NCI-H146 (cell line): ENCODE results near the gene ADIPOR2.
"Not testable (repeated sequence)": the region's sequence is repeated elsewhere in the genome, so short reads cannot be mapped to it uniquely, and the experiment has no call there.

Experiments
- DNase-seq: peaks from one replicate; lab custom pipeline; 2025; lab: John Stamatoyannopoulos, UW

Gene ADIPOR2

GRCh38 chr12:1732914-1733313 is 42.0 kb downstream of the ADIPOR2 start:
- no peak for DNase-seq

- DNase-seq: not testable (repeated sequence)
Observed at GRCh38 chr12:1733712-1734111, 42.8 kb downstream of the ADIPOR2 start.

DNA sequence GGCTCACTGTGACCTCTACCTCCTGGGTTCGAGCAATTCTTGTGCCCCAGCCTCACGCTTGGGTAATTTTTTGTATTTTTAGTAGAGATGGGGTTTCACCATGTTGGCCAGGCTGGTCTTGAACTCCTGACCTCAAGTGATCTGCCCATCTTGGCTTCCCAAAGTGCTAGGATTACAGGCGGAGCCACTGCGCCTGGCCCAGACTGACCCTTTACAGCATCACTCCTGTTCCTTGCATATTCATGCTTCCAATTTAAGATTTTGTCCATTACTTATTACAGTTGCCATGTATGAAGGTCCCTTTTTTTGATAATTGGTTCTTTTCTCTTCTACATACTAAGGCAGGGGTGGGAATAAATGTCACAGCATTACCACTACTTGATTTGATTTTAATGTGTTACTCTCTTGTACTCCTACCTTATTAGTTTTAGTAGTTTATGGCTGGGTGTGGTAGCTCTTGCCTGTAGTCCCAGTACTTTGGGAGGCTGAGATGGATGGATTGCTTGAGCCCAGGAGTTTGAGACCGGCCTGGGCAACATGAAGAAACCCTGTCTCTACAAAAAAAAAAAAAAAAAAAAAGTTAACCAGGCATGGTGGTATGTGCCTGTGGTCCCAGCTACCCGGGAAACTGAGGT is 46.9 kb downstream of the ADIPOR2 start:
- no peak for DNase-seq

DNA sequence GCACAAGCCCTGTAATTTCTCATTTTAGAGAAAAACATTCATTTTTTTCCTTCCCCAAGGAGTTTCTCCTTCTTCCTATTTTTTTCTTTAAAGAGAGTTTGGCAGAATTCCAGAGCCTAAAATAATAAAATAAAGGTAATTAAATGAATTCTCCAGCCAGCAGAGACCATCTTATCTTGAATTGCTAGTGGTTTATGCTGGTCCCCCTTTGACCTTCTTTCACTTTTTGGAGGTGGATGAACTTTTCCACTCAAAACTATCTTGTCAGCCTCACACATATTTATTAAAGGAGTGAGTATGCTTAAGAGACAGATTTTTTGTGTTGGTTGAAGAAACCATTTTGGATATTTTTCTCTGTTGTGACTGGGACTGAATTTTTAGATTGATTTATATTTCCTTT is 47.6 kb downstream of the ADIPOR2 start:
- no peak for DNase-seq

GRCh38 chr12:1739368-1739767 is 48.5 kb downstream of the ADIPOR2 start:
- DNase-seq: no peak

DNA sequence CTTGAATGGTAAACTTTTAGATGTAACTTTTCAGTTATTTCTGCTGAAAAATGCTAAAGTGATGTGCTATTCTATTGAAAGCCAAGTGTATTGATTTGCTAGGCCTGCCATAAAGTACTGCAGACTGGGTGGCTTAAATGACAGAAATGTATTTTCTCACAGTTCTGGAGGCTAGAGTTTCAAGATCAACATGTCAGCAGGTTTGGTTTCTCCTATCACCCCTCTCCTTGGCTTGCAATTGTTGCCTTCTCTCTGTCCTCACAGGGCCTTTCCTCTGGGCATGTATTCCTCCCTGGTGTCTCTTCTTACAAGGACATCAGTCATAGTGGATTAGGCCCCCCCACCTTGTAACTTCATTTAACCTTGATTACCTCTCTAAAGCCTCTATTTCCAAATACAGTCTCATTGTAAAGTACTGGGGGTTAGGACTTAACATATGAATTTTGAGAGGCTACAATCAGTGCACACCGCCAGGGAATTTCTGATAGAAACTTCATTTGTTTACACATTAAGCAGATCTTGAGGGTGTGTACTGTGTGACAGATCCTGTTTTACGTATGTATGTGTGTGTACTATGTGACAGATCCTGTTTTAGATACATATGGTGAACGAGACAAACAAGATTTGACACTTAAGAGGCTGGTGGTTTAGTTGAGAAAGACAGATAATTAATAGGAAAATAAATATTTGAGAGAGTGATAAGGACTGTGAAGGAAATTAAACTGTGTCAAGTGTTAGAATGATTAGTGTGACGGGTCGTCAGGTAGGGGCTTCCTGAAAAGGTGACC is 49.5 kb downstream of the ADIPOR2 start:
- DNase-seq: no peak

GRCh38 chr12:1741154-1741949 is 50.5 kb downstream of the ADIPOR2 start:
- no peak for DNase-seq

GRCh38 chr12:1744932-1745331 is 54.1 kb downstream of the ADIPOR2 start:
- no peak for DNase-seq

DNA sequence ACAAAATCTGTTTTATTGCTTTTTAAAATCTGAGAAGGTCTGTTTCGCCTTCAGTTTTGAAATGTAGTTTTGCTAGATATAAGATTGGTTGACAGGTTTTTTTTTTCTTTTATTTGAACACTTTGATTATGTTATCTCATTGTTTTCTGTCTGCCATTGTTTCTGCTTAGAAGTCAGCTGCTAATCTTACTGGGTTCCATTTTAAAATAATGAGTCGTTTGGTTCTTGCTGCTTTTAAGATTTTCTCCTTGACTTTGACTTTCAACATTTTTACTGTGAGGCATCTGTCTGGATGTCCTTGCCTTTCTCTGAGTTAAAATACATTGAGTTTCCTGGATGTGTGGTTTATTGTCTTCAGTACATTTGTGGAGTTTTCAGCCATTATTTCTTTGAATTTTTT is 56.7 kb downstream of the ADIPOR2 start:
- DNase-seq: no peak

DNA sequence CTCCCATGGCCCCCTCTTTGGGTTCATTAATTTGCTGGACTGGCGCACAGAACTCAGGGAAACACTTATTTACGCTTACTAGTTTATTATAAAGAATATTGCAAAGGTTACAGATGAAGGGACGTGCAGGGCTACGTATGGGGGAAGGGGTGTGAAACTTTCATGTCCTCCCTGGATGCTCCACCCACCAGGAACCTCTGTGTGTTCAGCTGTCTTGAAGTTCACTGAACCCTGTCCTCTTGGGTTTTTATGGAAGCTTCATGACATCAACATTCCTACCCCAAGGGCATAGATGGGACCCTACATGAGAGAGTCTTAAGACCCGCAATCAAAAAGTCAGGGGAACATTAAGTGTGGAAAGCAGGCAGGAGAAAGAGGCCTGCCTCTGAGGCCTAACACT is 58.1 kb downstream of the ADIPOR2 start:
- DNase-seq: no peak

DNA sequence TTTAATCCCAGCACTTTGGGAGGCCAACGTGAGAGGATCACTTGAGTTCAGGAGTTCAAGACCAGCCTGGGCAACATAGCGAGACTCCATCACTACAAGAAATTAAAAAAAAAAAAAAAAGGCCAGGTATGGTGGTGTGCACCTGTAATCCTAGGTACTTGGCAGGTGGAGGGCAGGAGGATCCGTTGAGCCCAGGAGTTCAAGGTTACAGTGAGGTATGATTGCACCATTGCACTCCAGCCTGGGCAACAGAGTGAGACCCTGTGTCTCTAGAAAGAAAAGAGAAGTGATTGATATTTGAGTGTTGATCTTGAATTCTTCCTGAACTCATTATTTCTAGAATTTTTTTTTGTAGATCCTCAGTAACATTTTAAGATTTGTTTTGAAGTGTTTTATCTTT is 59.4 kb downstream of the ADIPOR2 start:
- DNase-seq: no peak

DNA sequence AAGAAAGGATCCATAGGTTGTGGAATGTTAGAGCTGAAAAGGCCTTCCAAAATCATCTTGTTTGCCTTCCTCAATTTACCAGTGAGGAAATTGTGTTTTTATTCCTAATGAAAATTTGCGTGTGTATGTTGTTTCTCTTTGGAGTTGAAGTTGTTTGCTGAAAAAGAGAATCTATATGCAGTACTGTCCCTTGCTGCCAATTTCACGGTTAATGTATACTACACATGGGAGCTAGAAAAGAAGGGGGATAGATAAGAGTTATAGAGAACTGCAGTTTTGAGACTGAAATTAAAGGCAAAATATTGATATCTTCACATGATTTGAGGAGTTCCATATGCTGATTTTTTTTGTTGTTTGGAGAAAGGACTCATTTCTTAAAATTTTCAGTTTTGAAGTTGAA is 67.5 kb downstream of the ADIPOR2 start:
- DNase-seq: no peak

DNA sequence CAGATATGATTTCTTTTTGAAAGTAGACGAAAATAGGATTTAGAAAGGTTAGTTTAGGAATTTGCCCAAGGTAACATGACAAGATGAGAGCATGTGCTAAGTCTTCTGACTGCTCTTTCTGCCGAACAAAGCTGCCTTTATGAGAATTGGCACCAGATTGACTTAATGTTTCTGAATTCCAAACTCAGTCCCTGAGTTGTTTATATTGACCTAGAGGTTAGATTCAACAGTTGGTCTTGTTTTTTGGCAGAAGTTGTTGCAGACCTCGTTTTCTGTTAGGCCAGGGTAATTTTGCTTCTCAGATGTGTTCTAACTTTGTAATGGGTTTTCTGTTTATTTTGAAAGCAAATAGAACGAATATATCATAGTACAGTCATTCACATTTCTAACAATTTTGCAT is 68.0 kb downstream of the ADIPOR2 start:
- no peak for DNase-seq

DNA sequence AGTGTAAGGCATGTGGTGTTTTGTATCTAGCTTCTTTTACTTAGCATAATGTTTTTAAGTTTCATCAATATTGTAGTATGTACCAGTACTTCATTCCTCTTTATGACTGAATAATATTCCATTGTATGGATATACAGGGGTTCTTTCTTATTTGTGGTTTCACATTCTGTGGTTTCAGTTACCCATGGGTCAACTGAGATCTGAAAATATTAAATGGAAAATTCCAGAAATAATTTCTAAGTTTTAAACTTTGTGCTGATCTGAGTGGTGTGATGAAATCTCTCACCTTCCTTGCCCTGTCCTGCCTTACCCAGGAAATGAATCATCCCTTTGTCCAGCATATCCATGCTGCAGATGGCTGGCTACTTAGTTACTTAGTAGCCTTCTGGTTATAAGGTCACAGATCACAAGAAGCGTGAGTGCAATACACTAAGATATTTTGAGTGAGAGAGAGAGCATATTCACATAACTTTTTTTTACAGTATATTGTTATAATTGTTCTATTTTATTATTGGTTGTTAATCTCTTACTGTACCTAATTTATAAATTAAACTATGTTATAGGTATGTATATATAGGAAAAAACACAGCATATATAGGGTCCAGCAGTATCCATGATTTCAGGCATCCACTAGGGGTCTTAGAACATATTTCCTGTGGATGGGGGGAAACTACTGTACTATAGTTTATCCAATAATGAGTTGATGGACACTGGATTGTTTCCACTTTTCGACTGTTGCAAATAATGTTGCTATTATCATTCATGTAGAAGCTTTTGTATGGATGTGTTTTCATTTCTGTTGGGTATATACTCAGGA is 69.9 kb downstream of the ADIPOR2 start:
- DNase-seq: no peak

DNA sequence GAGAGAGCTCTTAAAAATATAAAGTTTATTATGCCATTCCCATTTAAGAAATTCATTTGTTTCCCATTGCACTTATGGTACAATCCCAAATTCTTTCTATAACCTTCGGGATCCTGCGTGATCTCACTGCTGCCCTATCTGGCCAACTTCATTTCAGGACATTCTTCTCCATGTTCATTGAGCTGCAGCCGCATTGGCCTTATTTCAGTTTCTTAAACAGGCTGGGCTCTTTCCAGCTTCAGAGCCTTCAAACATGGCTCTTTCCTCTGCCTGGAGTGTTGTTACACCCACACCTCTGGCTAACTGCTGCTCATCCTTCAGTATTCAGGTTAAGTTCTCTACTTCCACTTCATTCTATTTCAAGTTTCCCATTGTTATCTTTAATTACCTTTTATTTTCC is 71.0 kb downstream of the ADIPOR2 start:
- DNase-seq: no peak

DNA sequence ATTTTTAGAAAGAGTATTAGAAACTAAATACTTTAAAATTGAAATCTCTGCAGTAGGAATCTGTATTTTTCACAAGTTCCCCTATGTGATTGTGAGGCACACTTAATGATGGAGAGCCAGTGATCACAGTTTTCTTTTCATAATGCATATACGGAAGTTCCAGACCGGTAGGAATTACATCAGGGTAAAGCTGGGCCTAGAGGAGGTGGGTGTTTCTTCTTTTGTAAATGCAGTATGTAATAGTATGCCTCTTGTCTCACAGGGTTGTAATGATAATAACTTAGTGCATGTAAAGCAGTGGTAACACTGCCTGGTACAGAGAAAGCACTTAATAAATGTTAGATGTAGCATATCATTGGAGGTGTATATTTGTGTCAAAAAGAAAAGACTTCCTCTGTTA is 72.3 kb downstream of the ADIPOR2 start:
- DNase-seq: no peak

GRCh38 chr12:1766110-1766509 is 75.2 kb downstream of the ADIPOR2 start:
- peak; percentile 23 for DNase-seq

DNA sequence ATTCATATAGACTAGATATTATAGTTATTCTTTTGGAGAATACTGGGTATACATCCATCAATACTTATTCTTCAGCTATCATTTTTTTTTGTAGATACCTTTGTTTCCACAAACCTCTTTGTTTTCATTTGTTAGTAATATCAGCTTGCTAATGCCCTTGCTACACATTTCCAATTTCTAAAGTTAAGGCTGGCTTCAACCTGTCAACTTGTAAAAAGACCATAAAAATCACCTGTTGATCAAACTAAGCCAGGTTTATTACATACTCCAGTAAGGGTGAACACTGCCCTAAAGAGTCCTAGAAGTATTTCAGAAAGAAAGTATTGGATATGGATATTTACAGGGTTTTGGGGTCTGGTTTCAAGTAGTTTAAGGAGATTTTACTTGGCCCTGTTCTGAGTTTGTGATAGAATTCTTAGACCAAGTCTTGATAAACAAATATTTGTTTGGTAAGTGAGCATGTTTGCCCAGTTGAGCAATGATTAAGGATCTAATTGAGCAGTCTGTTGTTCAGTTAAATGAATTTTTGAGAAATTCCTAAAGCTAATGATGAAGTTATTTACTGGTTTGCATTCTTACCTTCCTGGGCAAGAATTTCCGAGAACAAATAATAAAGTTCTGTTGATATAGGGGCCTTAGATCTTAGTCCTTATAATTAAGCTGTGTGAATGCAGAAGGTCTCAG is 76.7 kb downstream of the ADIPOR2 start:
- DNase-seq: no peak

DNA sequence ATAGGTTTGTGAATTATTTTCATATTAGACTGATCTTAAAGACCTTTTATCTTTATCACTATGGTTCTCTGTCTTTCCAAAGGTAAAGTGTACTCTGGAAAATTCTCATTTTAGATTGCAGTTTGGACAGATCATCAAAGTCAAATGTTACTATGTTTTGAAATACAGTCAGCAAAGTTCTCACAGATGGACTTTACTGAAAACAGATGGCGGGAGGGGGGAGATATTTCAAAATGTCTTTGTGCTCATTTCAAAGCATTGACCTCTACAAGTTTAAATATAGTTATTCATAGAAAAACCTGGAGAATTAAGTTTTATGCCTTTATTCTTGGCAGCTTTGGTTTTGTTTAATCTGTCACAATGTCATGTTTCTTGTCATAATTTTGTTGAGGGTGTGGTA is 77.7 kb downstream of the ADIPOR2 start:
- DNase-seq: no peak

DNA sequence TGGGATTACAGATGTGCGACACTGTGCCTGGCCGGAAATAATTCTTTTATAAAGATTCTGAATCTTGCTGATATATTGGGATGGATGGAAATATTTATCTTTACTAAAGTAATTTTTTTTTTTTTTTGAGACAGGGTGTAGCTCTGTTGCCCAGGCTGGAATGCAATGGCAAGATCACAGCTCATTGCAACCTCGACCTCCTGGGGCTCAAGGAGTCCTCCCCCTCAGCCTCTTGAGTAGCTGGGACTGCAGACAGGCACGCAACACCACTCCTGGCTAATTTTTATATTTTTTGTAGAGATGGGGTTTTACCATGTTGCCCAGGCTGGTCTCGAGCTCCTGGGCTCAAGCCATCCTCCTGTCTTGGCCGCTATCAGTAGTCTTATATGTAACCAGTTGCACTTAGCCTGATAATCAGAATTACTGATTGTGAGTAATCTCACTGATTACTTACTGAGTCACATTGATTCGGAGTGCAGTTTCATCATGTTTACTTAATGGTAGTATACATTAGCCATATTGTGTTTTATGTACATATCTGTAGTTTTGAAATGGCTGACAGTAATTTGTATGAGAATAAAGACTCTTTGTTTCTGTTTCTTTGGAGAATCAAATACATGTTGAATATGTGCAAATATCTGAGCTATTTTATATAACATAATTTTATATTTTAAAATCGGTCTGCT is 79.1 kb downstream of the ADIPOR2 start:
- DNase-seq: peak; percentile 21
